ELF-1 (cell line): ENCODE data around the gene CCNDBP1.
A peak's percentile ranks its signal among the peaks of the same experiment; 100 is the strongest.
"Not testable (repeated sequence)": the region's sequence is repeated elsewhere in the genome, so short reads cannot be mapped to it uniquely, and the experiment has no call there.

Source experiments
- DNase-seq: peaks from one replicate; pipeline ENCODE4 v3.0.0-alpha.2; 2016; ENCODE audit warnings: low read depth, low spot score

CCNDBP1 gene

DNA sequence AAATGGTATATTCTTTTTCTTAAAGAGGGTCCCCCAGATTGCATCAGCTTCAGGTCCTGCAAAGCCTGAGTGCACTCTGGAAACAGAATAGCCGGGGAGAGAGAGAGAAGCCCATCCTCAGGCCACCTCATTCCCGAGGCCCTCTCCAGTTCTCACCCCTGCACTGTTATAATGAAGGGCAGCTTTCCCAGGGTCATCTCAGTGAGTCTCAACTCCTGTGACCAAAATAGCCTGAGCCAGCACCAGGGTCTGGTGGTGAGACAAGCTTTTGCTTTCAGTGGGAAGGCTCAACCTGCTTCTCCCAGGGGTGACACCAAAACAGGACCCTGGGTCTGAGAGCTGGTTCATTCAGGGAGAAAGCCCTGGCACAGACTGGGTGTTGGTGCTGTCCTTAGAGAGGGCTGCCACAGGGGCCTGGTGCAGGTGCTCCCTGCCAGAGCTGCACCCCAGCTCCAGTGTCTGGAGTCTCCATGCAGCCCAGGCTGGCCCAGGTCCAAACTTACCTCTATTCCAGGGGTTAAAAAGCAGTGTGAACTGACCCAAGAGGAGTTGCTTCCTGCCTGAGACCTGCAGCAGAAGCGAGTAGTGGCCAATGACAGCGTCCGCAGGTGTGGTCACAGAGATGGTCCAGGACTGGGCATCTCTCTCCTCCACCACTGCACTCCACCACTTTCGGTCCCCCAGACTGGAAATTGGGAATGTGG, 29.5 kb downstream of the CCNDBP1 start:
- DNase-seq = no peak

DNA sequence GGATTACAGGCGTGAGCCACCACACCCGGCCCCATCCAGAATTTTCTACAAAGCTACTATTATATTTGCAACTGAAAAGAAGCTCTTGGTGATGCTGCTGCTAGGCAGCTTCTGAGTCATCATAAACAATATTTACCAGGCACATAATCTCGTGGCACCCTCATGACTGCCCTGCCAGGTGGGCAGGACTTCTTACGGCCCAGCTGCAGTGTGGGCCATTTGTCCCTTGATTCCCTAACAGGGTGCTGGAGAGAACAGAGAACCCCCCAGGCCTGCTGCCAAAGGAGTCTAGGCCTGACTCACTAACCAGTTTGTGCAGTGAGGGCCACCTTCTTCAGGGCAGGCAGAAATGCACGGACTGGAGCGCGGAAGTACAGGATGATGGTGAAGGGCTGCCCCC, 30.8 kb downstream of the CCNDBP1 start:
- DNase-seq = no peak

GRCh38 chr15:43218908-43219706, 33.9 kb downstream of the CCNDBP1 start:
- peak; percentile 58 for DNase-seq

GRCh38 chr15:43219929-43220928, 35.0 kb downstream of the CCNDBP1 start:
- no peak for DNase-seq

DNA sequence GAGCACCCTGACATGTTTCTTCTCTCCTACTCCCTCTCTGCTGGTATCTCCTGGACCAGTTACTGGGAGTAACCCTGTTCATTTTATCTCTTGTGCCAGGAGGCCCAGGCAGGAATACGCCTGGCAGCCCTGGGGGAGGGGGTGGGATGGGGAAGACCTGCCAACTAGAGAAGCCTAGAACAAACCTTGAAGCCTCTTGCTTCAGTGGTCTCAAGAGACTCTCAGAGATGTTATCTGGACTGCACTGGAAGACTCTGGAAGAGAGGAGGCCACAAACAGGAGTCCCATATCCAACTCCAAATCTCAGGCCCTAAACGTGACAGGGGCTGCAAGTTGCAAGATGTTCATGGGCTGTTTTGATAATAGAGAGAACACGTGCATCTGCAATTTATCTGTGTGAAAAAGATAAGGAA, 35.8 kb downstream of the CCNDBP1 start, which contains the start of gene EPB42:
Gene EPB42, minus strand, starts transcription at position 28 of the 413 bp plus-strand sequence. CDS start 193 bp downstream, outside the sequence.
- no peak for DNase-seq

- no peak for DNase-seq
Measured at GRCh38 chr15:43221422-43221821, 36.2 kb downstream of the CCNDBP1 start.

- peak; percentile 44 for DNase-seq
Measured at GRCh38 chr15:43225201-43225949, 40.2 kb downstream of the CCNDBP1 start.

DNA sequence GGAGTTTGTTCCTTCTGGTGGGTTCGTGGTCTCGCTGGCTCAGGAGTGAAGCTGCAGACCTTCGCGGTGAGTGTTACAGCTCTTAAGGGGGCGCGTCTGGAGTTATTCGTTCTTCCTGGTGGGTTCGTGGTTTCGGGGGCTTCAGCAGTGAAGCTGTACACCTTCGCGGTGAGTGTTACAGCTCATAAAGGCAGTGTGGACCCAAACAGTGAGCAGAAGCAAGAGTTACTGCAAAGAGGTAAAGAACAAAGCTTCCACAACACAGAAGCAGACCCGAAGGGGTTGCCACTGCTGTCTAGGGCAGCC, 40.7 kb downstream of the CCNDBP1 start:
- DNase-seq = not testable (repeated sequence)

DNA sequence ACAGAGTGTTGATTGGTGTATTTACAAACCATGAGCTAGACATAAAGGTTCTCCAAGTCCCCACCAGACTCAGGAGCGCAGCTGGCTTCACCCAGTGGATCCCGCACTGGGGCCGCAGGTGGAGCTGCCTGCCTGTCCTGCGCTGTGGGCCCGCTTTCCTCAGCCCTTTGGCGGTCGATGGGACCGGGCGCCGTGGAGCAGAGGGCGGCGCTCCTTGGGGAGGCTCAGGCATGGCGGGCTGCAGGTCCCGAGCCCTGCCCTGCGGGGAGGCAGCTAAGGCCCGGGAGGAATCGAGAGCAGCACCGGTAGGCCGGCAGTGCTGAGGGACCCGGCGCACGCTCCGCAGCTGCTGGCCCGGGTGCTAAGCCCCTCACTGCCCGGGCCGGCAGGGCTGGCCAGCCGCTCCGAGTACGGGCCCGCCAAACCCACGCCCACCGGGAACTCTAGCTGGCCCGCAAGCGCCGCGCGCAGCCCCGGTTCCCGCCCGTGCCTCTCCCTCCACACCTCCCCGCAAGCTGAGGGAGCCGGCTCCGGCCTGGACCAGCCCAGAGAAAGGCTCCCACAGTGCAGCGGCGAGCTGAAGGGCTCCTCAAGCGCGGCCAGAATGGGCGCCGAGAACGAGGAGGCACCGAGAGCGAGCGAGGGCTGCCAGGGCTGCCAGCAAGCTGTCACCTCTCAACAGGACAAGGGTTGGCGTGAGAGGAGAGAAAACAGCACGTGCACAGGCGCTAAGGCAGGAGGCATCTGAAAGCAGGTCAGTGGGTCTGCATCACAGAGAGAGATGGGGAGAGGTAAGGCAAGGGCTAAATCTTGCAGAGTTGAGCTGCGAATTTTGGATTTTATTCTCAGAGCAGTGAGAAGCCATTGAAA, 41.5 kb downstream of the CCNDBP1 start:
- DNase-seq = no peak

DNA sequence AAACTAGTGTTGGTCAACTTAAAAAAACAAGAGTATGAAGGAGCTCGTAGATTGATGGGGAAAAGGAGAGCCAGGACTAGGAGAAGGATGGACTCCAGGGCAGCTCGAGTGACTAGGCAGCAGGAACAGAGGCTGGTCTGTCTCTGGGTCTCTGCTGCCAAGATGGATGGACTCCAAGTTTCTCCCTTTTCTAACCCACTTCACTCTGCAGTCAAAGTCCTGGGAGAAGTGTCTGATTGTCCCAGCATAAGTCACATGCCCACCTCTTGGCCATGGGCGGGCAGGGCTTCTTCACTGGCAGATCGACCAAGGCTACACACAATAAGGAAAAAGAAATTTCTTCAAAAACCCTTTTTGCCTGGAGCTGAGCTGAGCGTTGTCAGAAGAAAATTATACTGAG, 44.8 kb downstream of the CCNDBP1 start:
- no peak for DNase-seq

GRCh38 chr15:43230640-43231115, 45.5 kb downstream of the CCNDBP1 start:
- DNase-seq = peak; percentile 69

- no peak for DNase-seq
Measured at GRCh38 chr15:43232289-43232874, 47.2 kb downstream of the CCNDBP1 start.

DNA sequence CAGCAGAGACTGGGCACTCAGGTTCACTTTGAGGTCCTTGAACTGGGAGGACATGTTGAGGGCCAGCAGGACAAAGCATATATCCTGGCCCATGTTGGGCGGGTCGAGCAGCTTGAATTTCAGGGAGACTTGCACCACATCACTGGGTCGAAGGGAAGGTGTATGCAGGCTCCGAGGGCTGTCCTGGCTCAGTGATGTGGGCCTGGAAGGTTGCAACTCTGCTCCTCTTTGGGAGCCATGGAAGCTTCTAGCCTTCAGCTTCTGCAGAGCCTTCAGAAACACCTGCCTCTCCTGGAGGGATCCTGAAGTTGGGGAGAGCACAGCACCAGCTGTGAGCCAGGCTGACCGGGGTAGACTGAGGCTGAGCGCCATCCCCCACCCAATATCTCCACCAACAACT, 50.3 kb downstream of the CCNDBP1 start:
- DNase-seq = no peak

- DNase-seq = no peak
Measured at GRCh38 chr15:43237842-43238470, 52.8 kb downstream of the CCNDBP1 start.

DNA sequence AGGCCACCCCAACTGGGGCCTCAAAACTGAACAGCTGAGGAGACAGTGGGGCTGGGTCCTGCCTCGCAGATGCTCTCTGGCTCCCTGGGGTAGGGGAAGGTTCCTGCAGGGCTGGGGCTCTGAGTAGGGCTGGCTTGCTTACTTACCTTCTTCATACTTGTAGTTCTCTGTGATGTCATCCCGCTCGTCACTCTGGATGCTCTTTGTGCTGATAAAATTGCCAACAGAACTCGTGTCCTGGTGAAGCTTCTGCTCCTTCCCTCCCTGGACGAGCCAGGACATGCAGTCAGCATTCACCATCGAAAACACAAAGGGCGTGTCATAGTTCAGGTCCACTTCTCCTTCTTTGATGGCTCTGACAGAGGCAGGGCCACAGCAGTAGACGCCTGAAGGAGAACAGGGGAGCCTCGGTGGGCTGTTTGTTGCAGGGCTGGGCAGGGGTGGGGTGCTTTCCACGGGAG, 53.5 kb downstream of the CCNDBP1 start:
- DNase-seq = no peak

- DNase-seq = no peak
Measured at GRCh38 chr15:43239732-43240491, 54.7 kb downstream of the CCNDBP1 start.

DNA sequence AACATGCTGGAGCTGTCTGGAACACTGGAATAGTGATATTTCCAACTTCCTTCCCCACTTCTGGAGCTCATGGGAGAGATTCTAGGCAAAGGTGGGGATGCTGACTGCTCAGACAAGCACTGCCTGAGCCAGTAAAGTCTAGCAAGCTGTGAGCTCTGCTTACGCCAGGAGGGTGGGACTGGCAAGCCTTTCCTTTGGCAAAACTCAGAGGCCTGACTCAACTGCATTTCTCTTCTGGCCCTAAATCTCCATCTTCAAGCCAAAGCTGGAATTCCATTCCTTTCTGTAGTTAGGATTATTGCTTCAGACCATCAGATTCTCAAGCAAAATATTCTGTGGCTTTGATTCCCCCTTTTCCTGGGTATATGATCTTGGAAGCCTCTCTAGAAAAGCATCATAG, 55.9 kb downstream of the CCNDBP1 start:
- no peak for DNase-seq

GRCh38 chr15:43242616-43243015, 57.4 kb downstream of the CCNDBP1 start:
- no peak for DNase-seq
